Fibroblast of lung (primary cell): Measurements from ENCODE around the gene TSHZ2.

Experiments used
- EZH2 ChIP-seq: IDR thresholded peaks from 2 replicates; pipeline ENCODE4 v1.5.1; 2012; ENCODE audit warnings: low read length, control low read depth, mild to moderate bottlenecking; ENCODE audit errors: missing control alignments
- TF ChIP-seq, protein P1 (sequence below), 2 donors: IDR thresholded peaks in 1 of 2; conservative IDR thresholded peaks in 1 of 2; 1 replicate in 1 of 2; 2 replicates in 1 of 2; pipeline ENCODE4 v1.5.1; 2011 to 2012; ENCODE audit warnings: low read length in 2 of 2, control low read depth in 1 of 2, inconsistent platforms in 1 of 2, low read depth in 1 of 2, mild to moderate bottlenecking in 1 of 2

DNA sequence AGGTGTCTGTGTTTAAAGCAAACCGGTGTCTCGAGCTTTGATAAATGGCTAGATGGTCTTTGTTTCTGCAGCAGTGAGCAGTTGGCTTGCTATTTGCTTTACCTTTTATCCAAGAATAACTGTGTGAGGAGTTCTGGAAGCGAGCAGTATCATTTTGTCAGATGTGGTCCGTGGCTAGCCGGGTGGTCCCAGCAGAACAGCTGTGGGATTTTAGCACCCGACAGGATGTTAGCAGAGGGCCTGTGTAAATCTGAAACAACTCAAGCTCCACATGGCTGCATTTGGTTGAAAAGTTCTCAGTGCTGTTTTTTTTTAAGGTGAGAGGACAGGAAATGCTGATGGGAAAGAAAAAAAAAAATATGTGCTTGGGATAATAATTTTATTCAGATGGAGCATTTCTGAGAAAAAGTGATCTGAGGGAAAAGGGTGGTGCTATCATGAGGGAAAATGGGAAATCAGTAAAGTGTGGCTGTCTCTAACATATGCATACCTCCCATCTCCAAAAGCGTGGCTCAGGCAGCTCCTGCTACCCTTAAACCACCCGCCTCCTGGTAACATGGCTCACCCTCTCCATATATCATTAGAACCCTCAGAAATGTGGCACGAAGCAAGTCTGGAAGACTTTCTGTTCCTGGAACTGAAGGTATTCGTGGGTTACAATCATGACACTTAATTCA, 215.4 kb downstream of the TSHZ2 start:
- TF ChIP-seq, protein P1, sequence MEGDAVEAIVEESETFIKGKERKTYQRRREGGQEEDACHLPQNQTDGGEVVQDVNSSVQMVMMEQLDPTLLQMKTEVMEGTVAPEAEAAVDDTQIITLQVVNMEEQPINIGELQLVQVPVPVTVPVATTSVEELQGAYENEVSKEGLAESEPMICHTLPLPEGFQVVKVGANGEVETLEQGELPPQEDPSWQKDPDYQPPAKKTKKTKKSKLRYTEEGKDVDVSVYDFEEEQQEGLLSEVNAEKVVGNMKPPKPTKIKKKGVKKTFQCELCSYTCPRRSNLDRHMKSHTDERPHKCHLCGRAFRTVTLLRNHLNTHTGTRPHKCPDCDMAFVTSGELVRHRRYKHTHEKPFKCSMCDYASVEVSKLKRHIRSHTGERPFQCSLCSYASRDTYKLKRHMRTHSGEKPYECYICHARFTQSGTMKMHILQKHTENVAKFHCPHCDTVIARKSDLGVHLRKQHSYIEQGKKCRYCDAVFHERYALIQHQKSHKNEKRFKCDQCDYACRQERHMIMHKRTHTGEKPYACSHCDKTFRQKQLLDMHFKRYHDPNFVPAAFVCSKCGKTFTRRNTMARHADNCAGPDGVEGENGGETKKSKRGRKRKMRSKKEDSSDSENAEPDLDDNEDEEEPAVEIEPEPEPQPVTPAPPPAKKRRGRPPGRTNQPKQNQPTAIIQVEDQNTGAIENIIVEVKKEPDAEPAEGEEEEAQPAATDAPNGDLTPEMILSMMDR (conservative IDR thresholded peaks at IDR 0.05 in 1 of 2, IDR thresholded peaks at IDR 0.05 in 1 of 2; ENCODE audit: low read depth in 1 of 2, low read length in 2 of 2) = no peak
- TF ChIP-seq EZH2 = no peak
